ENCODE data around the gene DEPDC1.
"Not testable (repeated sequence)": the region's sequence is repeated elsewhere in the genome, so short reads cannot be mapped to it uniquely, and the experiment has no call there.

Gene DEPDC1

GRCh38 chr1:68496680-68497357 lies at the start of gene DEPDC1:
Gene DEPDC1 (minus strand): TSS chr1:68497082. CDS start chr1:68496999, 83 bp downstream.
- DNase-seq = peak; percentile 73

- DNase-seq = no peak
Observed at GRCh38 chr1:68544651-68545050, 47.8 kb upstream of the DEPDC1 start.

- DNase-seq = no peak
Observed at GRCh38 chr1:68542586-68542985, 45.7 kb upstream of the DEPDC1 start.

GRCh38 chr1:68538941-68539340 lies 42.1 kb upstream of the DEPDC1 start:
- DNase-seq = no peak

- DNase-seq = no peak
Observed at GRCh38 chr1:68528243-68528642, 31.4 kb upstream of the DEPDC1 start.

- DNase-seq = no peak
Observed at GRCh38 chr1:68525781-68526180, 28.9 kb upstream of the DEPDC1 start.

GRCh38 chr1:68521286-68521685 lies 24.4 kb upstream of the DEPDC1 start:
- no peak for DNase-seq

GRCh38 chr1:68516066-68516465 lies 19.2 kb upstream of the DEPDC1 start:
- DNase-seq = no peak

- no peak for DNase-seq
Observed at GRCh38 chr1:68511254-68511653, 14.4 kb upstream of the DEPDC1 start.

- no peak for DNase-seq
Observed at GRCh38 chr1:68506386-68506785, 9.5 kb upstream of the DEPDC1 start.

- DNase-seq = no peak
Observed at GRCh38 chr1:68503085-68503484, 6.2 kb upstream of the DEPDC1 start.

GRCh38 chr1:68497358-68497698 lies 446 bp upstream of the DEPDC1 start:
- no peak for DNase-seq

GRCh38 chr1:68495968-68496679 lies 758 bp downstream of the DEPDC1 start:
- DNase-seq = no peak

- DNase-seq = no peak
Observed at GRCh38 chr1:68495532-68495931, 1.4 kb downstream of the DEPDC1 start.

- DNase-seq = no peak
Observed at GRCh38 chr1:68493193-68493592, 3.7 kb downstream of the DEPDC1 start.

GRCh38 chr1:68492255-68492654 lies 4.6 kb downstream of the DEPDC1 start:
- not testable (repeated sequence) for DNase-seq

GRCh38 chr1:68490046-68490651 lies 6.7 kb downstream of the DEPDC1 start:
- DNase-seq = no peak

- DNase-seq = no peak
Observed at GRCh38 chr1:68485431-68486022, 11.4 kb downstream of the DEPDC1 start.

- no peak for DNase-seq
Observed at GRCh38 chr1:68484618-68485017, 12.3 kb downstream of the DEPDC1 start.

- no peak for DNase-seq
Observed at GRCh38 chr1:68481041-68481440, 15.8 kb downstream of the DEPDC1 start.

- no peak for DNase-seq
Observed at GRCh38 chr1:68479501-68479900, 17.4 kb downstream of the DEPDC1 start.

GRCh38 chr1:68478662-68479061 lies 18.2 kb downstream of the DEPDC1 start:
- no peak for DNase-seq

GRCh38 chr1:68476626-68477025 lies 20.3 kb downstream of the DEPDC1 start:
- DNase-seq = not testable (repeated sequence)

- no peak for DNase-seq
Observed at GRCh38 chr1:68473060-68473459, 23.8 kb downstream of the DEPDC1 start.
